WTC11 (cell line): ENCODE data around the gene ZP2. TPM values are rescaled to one million over a fixed set of nuclear protein-coding genes. Genes with fewer than 3 reads are reported as not detected.
"Not testable (repeated sequence)": the region's sequence is repeated elsewhere in the genome, so short reads cannot be mapped to it uniquely, and the experiment has no call there.

ENCODE experiments used
- ATAC-seq: fragments of 200-7000 bp; cut with Tn5 transposase; 2 replicates; pipeline ENCODE4 v1.10.0; 2021; ENCODE audit warnings: mild to moderate bottlenecking, moderate library complexity
- CTCF ChIA-PET: fragments of 300-600 bp; sonication (Branson Sonifier 250); formaldehyde crosslinking; loops from one replicate; lab custom pipeline; 2021; ENCODE audit warnings: antibody characterized with exemption; lab: Charles Lee
- POLR2A ChIA-PET: fragments of 350-600 bp; sonication (Branson Sonifier 250); formaldehyde crosslinking; loops from one replicate; lab custom pipeline; 2021; ENCODE audit warnings: antibody characterized with exemption; lab: Charles Lee
- DNase-seq: peaks from one replicate; pipeline ENCODE4 v3.0.0; 2021; ENCODE audit warnings: low spot score
- H3K27ac Mint-ChIP-seq: 2 replicates; pipeline ENCODE4 v1.8.0; 2021; ENCODE audit warnings: mixed read lengths
- H3K27me3 Mint-ChIP-seq: 2 replicates; pipeline ENCODE4 v1.8.0; 2021; ENCODE audit warnings: low read depth, mild to moderate bottlenecking, moderate library complexity, mixed read lengths
- H3K36me3 Mint-ChIP-seq: 2 replicates; pipeline ENCODE4 v1.8.0; 2021; ENCODE audit warnings: mixed read lengths
- H3K4me1 Mint-ChIP-seq: 2 replicates; pipeline ENCODE4 v1.8.0; 2022; ENCODE audit warnings: mixed read lengths
- H3K4me3 Mint-ChIP-seq: 2 replicates; pipeline ENCODE4 v1.8.0; 2021; ENCODE audit warnings: mild to moderate bottlenecking, moderate library complexity, mixed read lengths
- H3K9me3 Mint-ChIP-seq: 2 replicates; pipeline ENCODE4 v1.8.0; 2021; ENCODE audit warnings: mixed read lengths
- ARID4B ChIP-seq: sonication (generic); formaldehyde crosslinking; IDR thresholded peaks from 2 replicates; pipeline ENCODE4 v1.8.0; 2023; ENCODE audit warnings: missing genetic modification reagents, mild to moderate bottlenecking, borderline replicate concordance
- EMX1 ChIP-seq: fragments of 250-450 bp; sonication (Bioruptor Pico); IDR thresholded peaks from 2 replicates; pipeline ENCODE4 v1.8.0; 2021; ENCODE audit warnings: mild to moderate bottlenecking
- ESRRA ChIP-seq: sonication (generic); formaldehyde crosslinking; IDR thresholded peaks from 2 replicates; pipeline ENCODE4 v1.8.1; 2022; ENCODE audit warnings: mild to moderate bottlenecking, missing genetic modification reagents, borderline replicate concordance
- FOXJ3 ChIP-seq: sonication (generic); formaldehyde crosslinking; IDR thresholded peaks from 2 replicates; pipeline ENCODE4 v1.9.0; 2021; ENCODE audit warnings: missing genetic modification reagents, mild to moderate bottlenecking, borderline replicate concordance
- FOXK1 ChIP-seq: sonication (generic); formaldehyde crosslinking; IDR thresholded peaks from 2 replicates; pipeline ENCODE4 v1.8.0; 2022; ENCODE audit warnings: mild to moderate bottlenecking, moderate library complexity, missing genetic modification reagents
- FOXP1 ChIP-seq: sonication (generic); formaldehyde crosslinking; IDR thresholded peaks from 2 replicates; pipeline ENCODE4 v1.8.0; 2022; ENCODE audit warnings: missing genetic modification reagents, mild to moderate bottlenecking, moderate library complexity, borderline replicate concordance
- JUN ChIP-seq: sonication (generic); formaldehyde crosslinking; IDR thresholded peaks from 2 replicates; pipeline ENCODE4 v1.8.0; 2023; ENCODE audit warnings: mild to moderate bottlenecking, missing genetic modification reagents
- MYBL2 ChIP-seq: sonication (generic); formaldehyde crosslinking; IDR thresholded peaks from 2 replicates; pipeline ENCODE4 v1.8.1; 2023; ENCODE audit warnings: mild to moderate bottlenecking, moderate library complexity, missing genetic modification reagents
- SMAD3 ChIP-seq: sonication (generic); formaldehyde crosslinking; IDR thresholded peaks from 2 replicates; pipeline ENCODE4 v1.8.0; 2022; ENCODE audit warnings: missing genetic modification reagents, mild to moderate bottlenecking, borderline replicate concordance
- TCF7 ChIP-seq: sonication (generic); formaldehyde crosslinking; IDR thresholded peaks from 2 replicates; pipeline ENCODE4 v1.8.0; 2022; ENCODE audit warnings: mild to moderate bottlenecking, low read depth, missing genetic modification reagents, moderate library complexity
- TEAD4 ChIP-seq: sonication (generic); formaldehyde crosslinking; IDR thresholded peaks from 2 replicates; pipeline ENCODE4 v1.8.0; 2022; ENCODE audit warnings: mild to moderate bottlenecking, missing genetic modification reagents
- TP53 ChIP-seq: sonication (generic); formaldehyde crosslinking; IDR thresholded peaks from 2 replicates; pipeline ENCODE4 v1.8.1; 2023; ENCODE audit warnings: mild to moderate bottlenecking, missing genetic modification reagents
- USF1 ChIP-seq: sonication (generic); formaldehyde crosslinking; IDR thresholded peaks from 2 replicates; pipeline ENCODE4 v1.8.0; 2022; ENCODE audit warnings: mild to moderate bottlenecking, missing genetic modification reagents
- ZBTB21 ChIP-seq: sonication (generic); formaldehyde crosslinking; IDR thresholded peaks from 2 replicates; pipeline ENCODE4 v1.8.1; 2023; ENCODE audit warnings: mild to moderate bottlenecking, missing genetic modification reagents, borderline replicate concordance
- ZNF232 ChIP-seq: sonication (generic); formaldehyde crosslinking; IDR thresholded peaks from 2 replicates; pipeline ENCODE4 v1.8.0; 2022; ENCODE audit warnings: mild to moderate bottlenecking, missing genetic modification reagents
- ZNF317 ChIP-seq: sonication (generic); formaldehyde crosslinking; IDR thresholded peaks from 2 replicates; pipeline ENCODE4 v1.8.1; 2023; ENCODE audit warnings: low read depth, mild to moderate bottlenecking, moderate library complexity, missing genetic modification reagents, borderline replicate concordance
- ZNF532 ChIP-seq: fragments of 250-450 bp; sonication (Bioruptor Pico); IDR thresholded peaks from 2 replicates; pipeline ENCODE4 v1.9.0; 2021; ENCODE audit warnings: mild to moderate bottlenecking, borderline replicate concordance
- total RNA-seq: library from RNA; stranded (reverse); gene quantifications from 3 replicates; pipeline ENCODE4 v1.2.3, GENCODE V29; 2021
- TF ChIP-seq, protein P1 (sequence below): sonication (generic); formaldehyde crosslinking; IDR thresholded peaks from 2 replicates; pipeline ENCODE4 v1.8.1; 2023; ENCODE audit warnings: mild to moderate bottlenecking, moderate library complexity, missing genetic modification reagents
- TF ChIP-seq, protein P2 (sequence below): sonication (generic); formaldehyde crosslinking; IDR thresholded peaks from 2 replicates; pipeline ENCODE4 v1.8.1; 2022; ENCODE audit warnings: low read depth, mild to moderate bottlenecking, moderate library complexity, missing genetic modification reagents, borderline replicate concordance

ZP2 gene
- total RNA-seq, 1 experiment from 2014 or later = 0.07 TPM

GRCh38 chr16:21172650-21173049 lies 38.7 kb downstream of the ZP2 start (continued):
- TF ChIP-seq FOXJ3 (CRISPR knock-in tag) (no peak), USF1 (CRISPR knock-in tag) (no peak), ZNF232 (CRISPR knock-in tag) (no peak), FOXK1 (CRISPR knock-in tag) (no peak), ESRRA (no peak), MYBL2 (no peak), FOXP1 (CRISPR knock-in tag) (no peak)
- TF ChIP-seq, protein P1, sequence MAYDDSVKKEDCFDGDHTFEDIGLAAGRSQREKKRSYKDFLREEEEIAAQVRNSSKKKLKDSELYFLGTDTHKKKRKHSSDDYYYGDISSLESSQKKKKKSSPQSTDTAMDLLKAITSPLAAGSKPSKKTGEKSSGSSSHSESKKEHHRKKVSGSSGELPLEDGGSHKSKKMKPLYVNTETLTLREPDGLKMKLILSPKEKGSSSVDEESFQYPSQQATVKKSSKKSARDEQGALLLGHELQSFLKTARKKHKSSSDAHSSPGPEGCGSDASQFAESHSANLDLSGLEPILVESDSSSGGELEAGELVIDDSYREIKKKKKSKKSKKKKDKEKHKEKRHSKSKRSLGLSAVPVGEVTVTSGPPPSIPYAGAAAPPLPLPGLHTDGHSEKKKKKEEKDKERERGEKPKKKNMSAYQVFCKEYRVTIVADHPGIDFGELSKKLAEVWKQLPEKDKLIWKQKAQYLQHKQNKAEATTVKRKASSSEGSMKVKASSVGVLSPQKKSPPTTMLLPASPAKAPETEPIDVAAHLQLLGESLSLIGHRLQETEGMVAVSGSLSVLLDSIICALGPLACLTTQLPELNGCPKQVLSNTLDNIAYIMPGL (CRISPR knock-in tag) = no peak
- TF ChIP-seq, all 79 proteins: peak for 0

- H3K27ac Mint-ChIP-seq, DNase-seq, H3K9me3 Mint-ChIP-seq, H3K27me3 Mint-ChIP-seq, H3K4me3 Mint-ChIP-seq, POLR2A ChIA-PET, H3K4me1 Mint-ChIP-seq, ATAC-seq: not testable (repeated sequence)
- CTCF ChIA-PET = interaction anchor here (1.2 kb wide), 1 partner anchor 131 kb away, joined by 3 read pairs; no protein-coding TSS in a partner anchor
- peaks cover 67% of the 10 kb centered on the region for H3K36me3 Mint-ChIP-seq
Measured at GRCh38 chr16:21170116-21170515, 41.3 kb downstream of the ZP2 start.

DNA sequence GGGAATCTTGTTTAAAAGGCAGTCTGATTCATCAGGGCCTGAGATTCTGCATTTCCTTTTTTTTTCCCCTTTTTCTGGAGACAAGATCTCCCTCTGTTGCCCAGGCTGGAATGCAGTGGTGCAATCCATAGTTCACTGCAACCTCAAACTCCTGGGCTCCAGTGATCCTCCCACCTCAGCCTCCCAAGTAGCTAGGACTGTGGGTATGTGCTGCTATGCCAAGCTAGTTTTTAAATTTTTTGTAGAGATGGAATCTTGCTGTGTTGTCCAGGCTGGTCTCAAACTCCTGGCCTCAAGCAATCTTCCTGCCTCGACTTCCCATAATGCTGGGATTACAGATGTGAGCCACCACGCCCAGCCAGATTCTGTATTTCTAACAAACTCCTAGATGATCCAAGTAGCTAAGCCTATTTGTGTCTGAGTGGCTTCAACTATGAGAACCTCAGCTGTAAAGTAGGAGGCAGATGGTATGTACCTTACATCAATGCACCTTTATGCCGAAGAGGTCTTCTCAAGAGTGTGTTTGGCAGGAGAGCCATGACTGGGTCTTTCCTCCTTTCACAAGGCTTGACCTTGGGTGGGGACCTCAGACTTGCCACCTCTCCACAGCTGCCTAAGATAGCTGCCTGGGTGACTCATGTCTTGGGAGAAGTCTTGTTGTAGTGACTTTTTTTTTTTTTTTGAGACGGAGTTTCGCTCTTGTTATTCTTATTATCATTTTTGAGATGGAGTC lies 42.0 kb downstream of the ZP2 start:
- H3K27ac Mint-ChIP-seq = no peak overlapping the region
- no peak for ATAC-seq
- peaks cover 10% of the 10 kb centered on the region for H3K4me1 Mint-ChIP-seq
- DNase-seq = no peak
- no peaks in the 10 kb centered on the region for H3K9me3 Mint-ChIP-seq
- peaks cover 66% of the 10 kb centered on the region for H3K36me3 Mint-ChIP-seq
- H3K27me3 Mint-ChIP-seq = no peaks in the 10 kb centered on the region
- CTCF ChIA-PET = interaction anchor here (0.9 to 1.2 kb wide), 2 partner anchors 19 to 131 kb away, joined by 3 to 4 read pairs; no protein-coding TSS in a partner anchor
- POLR2A ChIA-PET = interaction anchor here (0.7 kb wide), 1 partner anchor 1618 kb away, joined by 3 read pairs; no protein-coding TSS in a partner anchor
- no peak overlapping the region for H3K4me3 Mint-ChIP-seq
- TF ChIP-seq SMAD3 = no peak
- TF ChIP-seq ZNF317 (CRISPR knock-in tag) = no peak
- TF ChIP-seq ZNF532 (CRISPR knock-in tag) = no peak
- TF ChIP-seq, protein P2, sequence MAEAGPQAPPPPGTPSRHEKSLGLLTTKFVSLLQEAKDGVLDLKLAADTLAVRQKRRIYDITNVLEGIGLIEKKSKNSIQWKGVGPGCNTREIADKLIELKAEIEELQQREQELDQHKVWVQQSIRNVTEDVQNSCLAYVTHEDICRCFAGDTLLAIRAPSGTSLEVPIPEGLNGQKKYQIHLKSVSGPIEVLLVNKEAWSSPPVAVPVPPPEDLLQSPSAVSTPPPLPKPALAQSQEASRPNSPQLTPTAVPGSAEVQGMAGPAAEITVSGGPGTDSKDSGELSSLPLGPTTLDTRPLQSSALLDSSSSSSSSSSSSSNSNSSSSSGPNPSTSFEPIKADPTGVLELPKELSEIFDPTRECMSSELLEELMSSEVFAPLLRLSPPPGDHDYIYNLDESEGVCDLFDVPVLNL (CRISPR knock-in tag) = no peak
- no peak for TF ChIP-seq ZNF232 (CRISPR knock-in tag)
- no peak for TF ChIP-seq ZBTB21 (CRISPR knock-in tag)
- no peak for TF ChIP-seq ARID4B (CRISPR knock-in tag)
- no peak for TF ChIP-seq TCF7 (CRISPR knock-in tag)
- no peak for TF ChIP-seq JUN (CRISPR knock-in tag)
- no peak for TF ChIP-seq TP53 (CRISPR knock-in tag)
- no peak for TF ChIP-seq TEAD4
- TF ChIP-seq EMX1 (CRISPR knock-in tag) = no peak
